ENCODE data around the gene NT5M.

Gene NT5M

GRCh38 chr17:17355426-17355825, 52.3 kb downstream of the NT5M start:
- DNase-seq (ENCODE audit: low read depth): no peak

- DNase-seq (ENCODE audit: low read depth): peak; percentile 48
These were observed 53.2 kb downstream of the NT5M start for GRCh38 chr17:17356149-17356930.

GRCh38 chr17:17356931-17357270, 53.7 kb downstream of the NT5M start:
- no peak for DNase-seq (ENCODE audit: low read depth)

- DNase-seq (ENCODE audit: low read depth): no peak
These were observed 55.0 kb downstream of the NT5M start for GRCh38 chr17:17358060-17358751.

- DNase-seq (ENCODE audit: low read depth): no peak
These were observed 55.7 kb downstream of the NT5M start for GRCh38 chr17:17358866-17359265.

- no peak for DNase-seq (ENCODE audit: low read depth)
These were observed 56.1 kb downstream of the NT5M start for GRCh38 chr17:17359271-17359670.

- DNase-seq (ENCODE audit: low read depth): no peak
These were observed 57.0 kb downstream of the NT5M start for GRCh38 chr17:17360087-17360730.

GRCh38 chr17:17361543-17361866, 58.3 kb downstream of the NT5M start:
- no peak for DNase-seq (ENCODE audit: low read depth)

GRCh38 chr17:17361867-17362539, 58.8 kb downstream of the NT5M start:
- DNase-seq (ENCODE audit: low read depth): no peak

- DNase-seq (ENCODE audit: low read depth): no peak
These were observed 59.4 kb downstream of the NT5M start for GRCh38 chr17:17362540-17362930.

- no peak for DNase-seq (ENCODE audit: low read depth)
These were observed 60.6 kb downstream of the NT5M start for GRCh38 chr17:17363638-17364337.

- no peak for DNase-seq (ENCODE audit: low read depth)
These were observed 61.1 kb downstream of the NT5M start for GRCh38 chr17:17364338-17364667.

GRCh38 chr17:17365476-17366110, 62.4 kb downstream of the NT5M start:
- no peak for DNase-seq (ENCODE audit: low read depth)

- no peak for DNase-seq (ENCODE audit: low read depth)
These were observed 63.1 kb downstream of the NT5M start for GRCh38 chr17:17366235-17366634.

GRCh38 chr17:17366941-17367875, 64.0 kb downstream of the NT5M start:
- DNase-seq (ENCODE audit: low read depth): no peak

- DNase-seq (ENCODE audit: low read depth): no peak
These were observed 64.8 kb downstream of the NT5M start for GRCh38 chr17:17367931-17368330.

GRCh38 chr17:17370711-17371110, 67.5 kb downstream of the NT5M start:
- DNase-seq (ENCODE audit: low read depth): no peak

GRCh38 chr17:17372856-17373520, 69.8 kb downstream of the NT5M start:
- no peak for DNase-seq (ENCODE audit: low read depth)

- DNase-seq (ENCODE audit: low read depth): no peak
These were observed 72.7 kb downstream of the NT5M start for GRCh38 chr17:17375841-17376240.

GRCh38 chr17:17376362-17376761, 73.2 kb downstream of the NT5M start:
- no peak for DNase-seq (ENCODE audit: low read depth)

Measured in stimulated activated CD8-positive, alpha-beta memory T cell treated with anti-CD3 and anti-CD28 coated beads, Interleukin-4, amount 100 ng/mL, for 24 hours (primary cell).